MM.1S (cell line): ENCODE results near the gene MCM3.
A peak's percentile ranks its signal among the peaks of the same experiment; 100 is the strongest.

Experiments used
- DNase-seq: peaks from one replicate; pipeline ENCODE4 v3.0.0-alpha.2; 2015
- H2AFZ ChIP-seq: fragments of 300-600 bp; sonication (generic); 2 replicates; pipeline ENCODE4 v1.6.0; 2016; ENCODE audit warnings: antibody characterized with exemption, low read length
- H3F3A ChIP-seq: fragments of 300-600 bp; sonication (generic); 2 replicates; pipeline ENCODE4 v1.6.1; 2016; ENCODE audit warnings: mild to moderate bottlenecking, antibody characterized with exemption, low read length, moderate library complexity, mixed read lengths; ENCODE audit not compliant: insufficient read depth
- H3K27ac ChIP-seq: fragments of 300-600 bp; sonication (generic); 2 replicates; pipeline ENCODE4 v1.5.1; 2016; ENCODE audit warnings: mild to moderate bottlenecking, low read length
- H3K27me3 ChIP-seq: fragments of 300-600 bp; sonication (generic); replicated peaks from 2 replicates; pipeline ENCODE4 v1.6.0; 2016; ENCODE audit warnings: low read length; ENCODE audit not compliant: insufficient read depth
- H3K36me3 ChIP-seq: fragments of 300-600 bp; sonication (generic); replicated peaks from 2 replicates; pipeline ENCODE4 v1.6.1; 2016; ENCODE audit warnings: mild to moderate bottlenecking, low read length, mixed read lengths; ENCODE audit not compliant: insufficient read depth
- H3K4me1 ChIP-seq: fragments of 300-600 bp; sonication (generic); 2 replicates; pipeline ENCODE4 v1.6.1; 2016; ENCODE audit warnings: low read length, mixed read lengths
- H3K4me2 ChIP-seq: fragments of 300-600 bp; sonication (generic); 2 replicates; pipeline ENCODE4 v1.6.0; 2016; ENCODE audit warnings: low read depth, low read length
- H3K4me3 ChIP-seq: fragments of 300-600 bp; sonication (generic); 2 replicates; pipeline ENCODE4 v1.5.1; 2016; ENCODE audit warnings: low read length, mixed read lengths
- H3K79me2 ChIP-seq: fragments of 300-600 bp; sonication (generic); 2 replicates; pipeline ENCODE4 v1.6.1; 2016; ENCODE audit warnings: mixed run types, low read length, mixed read lengths
- H3K9ac ChIP-seq: fragments of 300-600 bp; sonication (generic); 2 replicates; pipeline ENCODE4 v1.6.1; 2016; ENCODE audit warnings: low read length, mixed read lengths
- H3K9me2 ChIP-seq: fragments of 300-600 bp; sonication (generic); replicated peaks from 2 replicates; pipeline ENCODE4 v1.6.1; 2016; ENCODE audit warnings: mild to moderate bottlenecking, low read length, mixed read lengths; ENCODE audit not compliant: insufficient read depth
- H3K9me3 ChIP-seq: fragments of 300-600 bp; sonication (generic); replicated peaks from 2 replicates; pipeline ENCODE4 v1.6.1; 2016; ENCODE audit warnings: mild to moderate bottlenecking, low read length, mixed read lengths; ENCODE audit not compliant: insufficient read depth
- H4K20me1 ChIP-seq: fragments of 300-600 bp; sonication (generic); 2 replicates; pipeline ENCODE4 v1.6.1; 2016; ENCODE audit warnings: mild to moderate bottlenecking, low read length, moderate library complexity, mixed read lengths; ENCODE audit not compliant: insufficient read depth
- CTCF ChIP-seq: fragments of 300-600 bp; sonication (generic); IDR thresholded peaks from 2 replicates; pipeline ENCODE4 v1.5.1; 2016; ENCODE audit warnings: antibody characterized with exemption, low read length, mixed read lengths
- EZH2 ChIP-seq: fragments of 300-600 bp; sonication (generic); optimal IDR thresholded peaks from 2 replicates; pipeline ENCODE3; 2017; ENCODE audit warnings: low read depth, mild to moderate bottlenecking, antibody characterized with exemption, low read length, mixed read lengths
- EZH2phosphoT487 ChIP-seq: fragments of 300-600 bp; sonication (generic); IDR thresholded peaks from 2 replicates; pipeline ENCODE4 v1.6.1; 2018; ENCODE audit warnings: antibody characterized with exemption, low read length

The MCM3 gene

GRCh38 chr6:52306972-52307870, 22.7 kb upstream of the MCM3 start:
- H3K36me3 ChIP-seq = no peaks in the 10 kb centered on the region
- DNase-seq = no peak
- H3K27ac ChIP-seq = peak overlapping the region; percentile 47; the same call in 1 of the 2 replicates
- no peaks in the 10 kb centered on the region for H3K9me2 ChIP-seq
- no peak for TF ChIP-seq CTCF
- TF ChIP-seq EZH2phosphoT487 = no peak
- TF ChIP-seq EZH2 = no peak
- H3K79me2 ChIP-seq = no peaks in the 10 kb centered on the region
- peak overlapping the region; percentile 33; the same call in 1 of the 2 replicates for H2AFZ ChIP-seq
- peak overlapping the region; percentile 5; the same call in 1 of the 2 replicates for H3K9ac ChIP-seq
- peak overlapping the region; percentile 61 for H3K4me2 ChIP-seq
- H3K9me3 ChIP-seq = no peaks in the 10 kb centered on the region
- H3K27me3 ChIP-seq = no peaks in the 10 kb centered on the region
- peak overlapping the region; percentile 26 for H3K4me3 ChIP-seq
- H3K4me1 ChIP-seq = peaks cover 43% of the 10 kb centered on the region
- H4K20me1 ChIP-seq = no peaks in the 10 kb centered on the region
- peaks cover 38% of the 10 kb centered on the region for H3F3A ChIP-seq

- Histone ChIP-seq H3K9ac (peak overlapping the region; percentile 44), H3K9me2 (no peaks in the 10 kb centered on the region), H3K36me3 (no peaks in the 10 kb centered on the region), H4K20me1 (no peaks in the 10 kb centered on the region), H3K4me1 (peaks cover 43% of the 10 kb centered on the region), H3K27ac (peak overlapping the region; percentile 87), H3K4me2 (peak overlapping the region; percentile 77), H3K27me3 (no peaks in the 10 kb centered on the region), H3K4me3 (peak overlapping the region; percentile 21), H3F3A (peaks cover 38% of the 10 kb centered on the region), H3K9me3 (no peaks in the 10 kb centered on the region), H2AFZ (peak overlapping the region; percentile 47), H3K79me2 (no peaks in the 10 kb centered on the region)
- peak; percentile 58 for DNase-seq
- TF ChIP-seq EZH2 = no peak
- no peak for TF ChIP-seq EZH2phosphoT487
- no peak for TF ChIP-seq CTCF
Observed at GRCh38 chr6:52305948-52306767, 21.6 kb upstream of the MCM3 start.

- Histone ChIP-seq H3F3A (peaks cover 38% of the 10 kb centered on the region), H2AFZ (peak overlapping the region; percentile 10; the same call in 1 of the 2 replicates), H3K36me3 (no peaks in the 10 kb centered on the region), H3K9me3 (no peaks in the 10 kb centered on the region), H4K20me1 (no peaks in the 10 kb centered on the region), H3K9ac (peak overlapping the region; percentile 44), H3K27me3 (no peaks in the 10 kb centered on the region), H3K4me3 (peak overlapping the region; percentile 21), H3K4me1 (peaks cover 43% of the 10 kb centered on the region), H3K4me2 (peak overlapping the region; percentile 77), H3K9me2 (no peaks in the 10 kb centered on the region), H3K27ac (peak overlapping the region; percentile 87), H3K79me2 (no peaks in the 10 kb centered on the region)
- no peak for DNase-seq
- TF ChIP-seq CTCF = no peak
- TF ChIP-seq EZH2phosphoT487 = no peak
- no peak for TF ChIP-seq EZH2
Observed at GRCh38 chr6:52305411-52305810, 20.9 kb upstream of the MCM3 start.
